B cell (primary cell): ENCODE results near the gene SERPINF2. TPM values are rescaled to one million over a fixed set of nuclear protein-coding genes. Genes with fewer than 3 reads are reported as not detected.
A peak's percentile ranks its signal among the peaks of the same experiment; 100 is the strongest.

Source experiments
- ATAC-seq: fragments of 200-7000 bp; cut with Tn5 transposase; one replicate; pipeline ENCODE4 v1.10.0; 2021; ENCODE audit warnings: low read depth, mild to moderate bottlenecking, moderate number of reproducible peaks, moderate library complexity
- CTCF ChIA-PET: fragments of 350-600 bp; sonication (Branson Sonifier 250); formaldehyde crosslinking; loops from one replicate; lab custom pipeline; 2021; ENCODE audit warnings: antibody characterized with exemption, inconsistent platforms; lab: Charles Lee
- POLR2A ChIA-PET: fragments of 350-600 bp; sonication (Branson Sonifier 250); formaldehyde crosslinking; loops from one replicate; lab custom pipeline; 2021; ENCODE audit warnings: antibody characterized with exemption; lab: Charles Lee
- DNase-seq: peaks from one replicate; pipeline ENCODE4 v3.0.0; 2013
- H2AFZ ChIP-seq: 2 replicates; pipeline ENCODE4 v1.6.1; 2012; ENCODE audit warnings: mild to moderate bottlenecking, low read depth, low read length; ENCODE audit not compliant: insufficient read depth, poor library complexity, severe bottlenecking
- H3K27ac ChIP-seq, 2 donors: 1 replicate in 1 of 2; 2 replicates in 1 of 2; pipeline ENCODE4 v1.5.1; 2012 to 2013; ENCODE audit warnings: low read length in 2 of 2, mild to moderate bottlenecking in 2 of 2, moderate library complexity in 1 of 2
- H3K27me3 ChIP-seq, 4 experiments: fragments of 200-600 bp in 1 of 4; sonication (generic) in 1 of 4; replicated peaks in 1 of 4; 1 replicate in 2 of 4; 2 replicates in 2 of 4; pipeline versions ENCODE4 v1.6.1 to v1.7.0; 2013 to 2016; ENCODE audit warnings: low read length in 3 of 4, mild to moderate bottlenecking in 2 of 4, mixed read lengths in 1 of 4, moderate library complexity in 1 of 4; ENCODE audit not compliant: insufficient read depth in 4 of 4, control insufficient read depth in 3 of 4; ENCODE audit errors: control extremely low read depth in 1 of 4
- H3K36me3 ChIP-seq, 2 experiments: replicated peaks in 1 of 2; 1 replicate in 1 of 2; 2 replicates in 1 of 2; pipeline versions ENCODE4 v1.6.1 to v1.7.1; 2013; ENCODE audit warnings: low read length in 1 of 2; ENCODE audit not compliant: insufficient read depth in 2 of 2, control insufficient read depth in 1 of 2; ENCODE audit errors: control extremely low read depth in 1 of 2, extremely low read depth in 1 of 2
- H3K4me1 ChIP-seq, 2 donors: fragments of 200-600 bp in 1 of 2; sonication (generic) in 1 of 2; 1 replicate in 1 of 2; 2 replicates in 1 of 2; pipeline versions ENCODE4 v1.5.1 to v1.6.1; 2013 to 2017; ENCODE audit warnings: low read length in 2 of 2; ENCODE audit not compliant: control insufficient read depth in 2 of 2, insufficient read depth in 2 of 2
- H3K4me2 ChIP-seq: replicated peaks from 2 replicates; pipeline ENCODE3; 2012; ENCODE audit warnings: mild to moderate bottlenecking, low read depth, low read length; ENCODE audit not compliant: poor library complexity, severe bottlenecking
- H3K4me3 ChIP-seq, 5 experiments: fragments of 200-600 bp in 1 of 5; sonication (generic) in 1 of 5; 1 replicate in 3 of 5; 2 replicates in 2 of 5; pipeline versions ENCODE4 v1.5.1 to v1.7.0; 2011 to 2016; ENCODE audit warnings: low read length in 4 of 5, mild to moderate bottlenecking in 4 of 5, low read depth in 2 of 5, control low read depth in 1 of 5, moderate library complexity in 1 of 5; ENCODE audit not compliant: insufficient read depth in 1 of 5; ENCODE audit errors: control extremely low read depth in 1 of 5, extremely low read depth in 1 of 5
- H3K79me2 ChIP-seq: fragments of 200-600 bp; sonication (generic); one replicate; pipeline ENCODE4 v1.6.0; 2016; ENCODE audit warnings: low read length; ENCODE audit not compliant: control insufficient read depth, insufficient read depth
- H3K9ac ChIP-seq: fragments of 200-600 bp; sonication (generic); 2 replicates; pipeline ENCODE4 v1.6.1; 2017; ENCODE audit warnings: mild to moderate bottlenecking, low read length, moderate library complexity
- H3K9me3 ChIP-seq, 3 donors: one replicate each; pipeline versions ENCODE4 v1.6.1 to v1.7.1; 2013; ENCODE audit warnings: low read length in 2 of 3; ENCODE audit not compliant: control insufficient read depth in 2 of 3, insufficient read depth in 1 of 3; ENCODE audit errors: control extremely low read depth in 1 of 3
- H4K20me1 ChIP-seq: 2 replicates; pipeline ENCODE4 v1.6.0; 2012; ENCODE audit warnings: mild to moderate bottlenecking, low read length; ENCODE audit not compliant: insufficient read depth, control insufficient read depth, poor library complexity, severe bottlenecking
- H3K27ac Mint-ChIP-seq: one replicate; pipeline ENCODE4 v1.8.0; 2021; ENCODE audit warnings: mixed read lengths
- H3K27me3 Mint-ChIP-seq: one replicate; pipeline ENCODE4 v1.8.0; 2021; ENCODE audit warnings: mixed read lengths
- H3K4me1 Mint-ChIP-seq: one replicate; pipeline ENCODE4 v1.8.0; 2021; ENCODE audit warnings: mixed read lengths
- H3K4me3 Mint-ChIP-seq: one replicate; pipeline ENCODE4 v1.8.0; 2021; ENCODE audit warnings: mixed read lengths
- H3K9me3 Mint-ChIP-seq: one replicate; pipeline ENCODE4 v1.8.0; 2022; ENCODE audit warnings: mixed read lengths; ENCODE audit not compliant: insufficient read depth
- CTCF ChIP-seq: fragments of 200-600 bp; IDR thresholded peaks from one replicate; pipeline ENCODE4 v1.8.0; 2022; ENCODE audit warnings: antibody characterized with exemption, mild to moderate bottlenecking
- EZH2 ChIP-seq: IDR thresholded peaks from 2 replicates; pipeline ENCODE4 v1.6.1; 2012; ENCODE audit warnings: borderline replicate concordance, low read depth, mild to moderate bottlenecking, moderate library complexity, low read length; ENCODE audit not compliant: insufficient read depth, poor library complexity, severe bottlenecking
- WGBS: methylation state at CpG from one replicate; pipeline ENCODE4 v1.1.5; 2013; ENCODE audit warnings: missing lambda C conversion rate; ENCODE audit not compliant: insufficient coverage; 5-methylcytosine and 5-hydroxymethylcytosine counted together
- intact Hi-C: fragments of 100-400 bp; cut with micrococcal nuclease; formaldehyde crosslinking; loops from one replicate; pipeline ENCODE4 v1.10.0; 2022
- polyA plus RNA-seq: library from polyadenylated mRNA; depleted of rRNA; stranded (reverse); fragments of >200 nt; gene quantifications from 2 replicates; pipeline ENCODE4 v1.2.3, GENCODE V29; 2012
- total RNA-seq, 2 donors: library from RNA; stranded (reverse); fragments of 120-200 nt in 1 of 2; gene quantifications; 1 replicate in 1 of 2; 2 replicates in 1 of 2; pipeline versions ENCODE4 v1.2.3 to v1.2.4, GENCODE V29; 2013 to 2022

SERPINF2 gene
- total and polyA plus RNA-seq, 2 donors (not counting 1 experiment from before 2014, with no cell fraction given), result 0.97 to 3.9 TPM

- peak overlapping the region; percentile 98 for H3K4me2 ChIP-seq
- H3K27me3 ChIP-seq, result peaks cover 0 to 76% (median 31%) of the 10 kb centered on the region in 4 experiments
- peaks cover 31 to 33% of the 10 kb centered on the region in 2 donors for H3K4me1 ChIP-seq
- TF ChIP-seq EZH2 (no peak), CTCF (no peak)
- peak overlapping the region in 2 of 5 experiments; percentile 43 to 64 for H3K4me3 ChIP-seq
- H3K9me3 ChIP-seq, result peaks cover 0 to 13% (median 0%) of the 10 kb centered on the region in 3 donors
- H3K27ac Mint-ChIP-seq, result no peak overlapping the region
- H3K27me3 Mint-ChIP-seq, result peaks cover 55% of the 10 kb centered on the region
- intact Hi-C loops, result no loop called here
- no peak overlapping the region for H3K27ac ChIP-seq
- POLR2A ChIA-PET, result no interaction called here
- peak overlapping the region; percentile 67 for H3K4me3 Mint-ChIP-seq
- DNase-seq, result peak; percentile 28
- H3K79me2 ChIP-seq, result no peaks in the 10 kb centered on the region
- no peaks in the 10 kb centered on the region for H3K36me3 ChIP-seq
- peaks cover 14% of the 10 kb centered on the region for H4K20me1 ChIP-seq
- peaks cover 17% of the 10 kb centered on the region for H3K4me1 Mint-ChIP-seq
- ATAC-seq, result no peak
- CTCF ChIA-PET, result interaction anchor here (1.0 to 1.6 kb wide), 3 partner anchors 10 to 73 kb away, joined by 3 read pairs; no protein-coding TSS in a partner anchor
- H3K9ac ChIP-seq, result peak overlapping the region; percentile 62
- H3K9me3 Mint-ChIP-seq, result no peaks in the 10 kb centered on the region
- peak overlapping the region; percentile 71 for H2AFZ ChIP-seq
- WGBS, result 27% methylated on average over 9 of the region's 14 CpGs
Measured at GRCh38 chr17:1710807-1711553, 31.7 kb upstream of the SERPINF2 start.

GRCh38 chr17:1711804-1712203 lies 30.9 kb upstream of the SERPINF2 start:
- Histone ChIP-seq H2AFZ (no peak overlapping the region), H3K4me2 (no peak overlapping the region), H3K4me3 (no peak overlapping the region), H3K9me3 (peaks cover 0 to 13% (median 0%) of the 10 kb centered on the region in 3 donors), H3K36me3 (no peaks in the 10 kb centered on the region), H3K27ac (no peak overlapping the region), H3K4me1 (peaks cover 31 to 36% of the 10 kb centered on the region in 2 donors), H4K20me1 (peaks cover 14% of the 10 kb centered on the region), H3K27me3 (peaks cover 0 to 71% (median 31%) of the 10 kb centered on the region in 4 experiments), H3K79me2 (no peaks in the 10 kb centered on the region), H3K9ac (no peak overlapping the region)
- peak overlapping the region; percentile 60 for H3K4me3 Mint-ChIP-seq
- ChIA-PET CTCF (interaction anchor here (1.0 to 1.6 kb wide), 3 partner anchors 9 to 72 kb away, joined by 3 to 5 read pairs (median 3); no protein-coding TSS in a partner anchor), POLR2A (no interaction called here)
- H3K4me1 Mint-ChIP-seq, result peaks cover 23% of the 10 kb centered on the region
- DNase-seq (no peak), ATAC-seq (no peak)
- H3K27me3 Mint-ChIP-seq, result peaks cover 52% of the 10 kb centered on the region
- no peaks in the 10 kb centered on the region for H3K9me3 Mint-ChIP-seq
- WGBS, result no CpG with 5 or more reads among the region's 4 CpGs
- TF ChIP-seq CTCF (no peak), EZH2 (no peak)
- no peak overlapping the region for H3K27ac Mint-ChIP-seq
- intact Hi-C loops, result no loop called here
